RWPE2 (cell line): ENCODE results near the gene CXCR6.
A peak's percentile ranks its signal among the peaks of the same experiment; 100 is the strongest.

Experiments
- ATAC-seq: fragments of 200-7000 bp; cut with Tn5 transposase; 3 replicates; pipeline ENCODE4 v1.9.1; 2021; ENCODE audit warnings: low read depth
- DNase-seq: peaks from one replicate; pipeline ENCODE4 v3.0.0-alpha.2; 2020; ENCODE audit warnings: low spot score
- H3K27ac ChIP-seq: fragments of 450-650 bp; 2 replicates; pipeline ENCODE4 v1.5.1; 2017; ENCODE audit warnings: mild to moderate bottlenecking; ENCODE audit not compliant: poor library complexity, severe bottlenecking
- H3K27me3 ChIP-seq: fragments of 250-450 bp; sonication (Bioruptor Pico); 2 replicates; pipeline ENCODE4 v1.5.1; 2021; ENCODE audit warnings: mild to moderate bottlenecking, moderate library complexity; ENCODE audit not compliant: insufficient read depth, poor library complexity, severe bottlenecking
- H3K36me3 ChIP-seq: fragments of 250-450 bp; sonication (Bioruptor Pico); 2 replicates; pipeline ENCODE4 v1.5.1; 2020; ENCODE audit warnings: low read depth, mild to moderate bottlenecking, moderate library complexity
- H3K4me1 ChIP-seq: fragments of 250-450 bp; sonication (Bioruptor Pico); 2 replicates; pipeline ENCODE4 v1.5.1; 2021; ENCODE audit warnings: mild to moderate bottlenecking, moderate library complexity; ENCODE audit not compliant: insufficient read depth, poor library complexity, severe bottlenecking
- H3K4me3 ChIP-seq: fragments of 250-450 bp; sonication (Bioruptor Pico); 2 replicates; pipeline ENCODE4 v1.5.1; 2021; ENCODE audit warnings: mild to moderate bottlenecking, moderate library complexity; ENCODE audit not compliant: severe bottlenecking
- H3K9me3 ChIP-seq: fragments of 250-450 bp; sonication (Bioruptor Pico); 2 replicates; pipeline ENCODE4 v1.5.1; 2021; ENCODE audit warnings: mild to moderate bottlenecking, moderate library complexity; ENCODE audit not compliant: severe bottlenecking
- TF ChIP-seq, protein P1 (sequence below): fragments of 450-650 bp; IDR thresholded peaks from one replicate; pipeline ENCODE4 v1.5.1; 2017; ENCODE audit warnings: mild to moderate bottlenecking, moderate library complexity; ENCODE audit not compliant: poor library complexity, severe bottlenecking

Gene CXCR6

GRCh38 chr3:45975686-45976085 lies 32.4 kb downstream of the CXCR6 start:
- Histone ChIP-seq H3K36me3 (peaks cover 53% of the 10 kb centered on the region), H3K4me3 (no peak overlapping the region), H3K27ac (no peak overlapping the region), H3K27me3 (no peaks in the 10 kb centered on the region), H3K9me3 (no peaks in the 10 kb centered on the region), H3K4me1 (peaks cover 11% of the 10 kb centered on the region)
- TF ChIP-seq, protein P1, sequence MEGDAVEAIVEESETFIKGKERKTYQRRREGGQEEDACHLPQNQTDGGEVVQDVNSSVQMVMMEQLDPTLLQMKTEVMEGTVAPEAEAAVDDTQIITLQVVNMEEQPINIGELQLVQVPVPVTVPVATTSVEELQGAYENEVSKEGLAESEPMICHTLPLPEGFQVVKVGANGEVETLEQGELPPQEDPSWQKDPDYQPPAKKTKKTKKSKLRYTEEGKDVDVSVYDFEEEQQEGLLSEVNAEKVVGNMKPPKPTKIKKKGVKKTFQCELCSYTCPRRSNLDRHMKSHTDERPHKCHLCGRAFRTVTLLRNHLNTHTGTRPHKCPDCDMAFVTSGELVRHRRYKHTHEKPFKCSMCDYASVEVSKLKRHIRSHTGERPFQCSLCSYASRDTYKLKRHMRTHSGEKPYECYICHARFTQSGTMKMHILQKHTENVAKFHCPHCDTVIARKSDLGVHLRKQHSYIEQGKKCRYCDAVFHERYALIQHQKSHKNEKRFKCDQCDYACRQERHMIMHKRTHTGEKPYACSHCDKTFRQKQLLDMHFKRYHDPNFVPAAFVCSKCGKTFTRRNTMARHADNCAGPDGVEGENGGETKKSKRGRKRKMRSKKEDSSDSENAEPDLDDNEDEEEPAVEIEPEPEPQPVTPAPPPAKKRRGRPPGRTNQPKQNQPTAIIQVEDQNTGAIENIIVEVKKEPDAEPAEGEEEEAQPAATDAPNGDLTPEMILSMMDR: no peak
- DNase-seq (no peak), ATAC-seq (no peak)

DNA sequence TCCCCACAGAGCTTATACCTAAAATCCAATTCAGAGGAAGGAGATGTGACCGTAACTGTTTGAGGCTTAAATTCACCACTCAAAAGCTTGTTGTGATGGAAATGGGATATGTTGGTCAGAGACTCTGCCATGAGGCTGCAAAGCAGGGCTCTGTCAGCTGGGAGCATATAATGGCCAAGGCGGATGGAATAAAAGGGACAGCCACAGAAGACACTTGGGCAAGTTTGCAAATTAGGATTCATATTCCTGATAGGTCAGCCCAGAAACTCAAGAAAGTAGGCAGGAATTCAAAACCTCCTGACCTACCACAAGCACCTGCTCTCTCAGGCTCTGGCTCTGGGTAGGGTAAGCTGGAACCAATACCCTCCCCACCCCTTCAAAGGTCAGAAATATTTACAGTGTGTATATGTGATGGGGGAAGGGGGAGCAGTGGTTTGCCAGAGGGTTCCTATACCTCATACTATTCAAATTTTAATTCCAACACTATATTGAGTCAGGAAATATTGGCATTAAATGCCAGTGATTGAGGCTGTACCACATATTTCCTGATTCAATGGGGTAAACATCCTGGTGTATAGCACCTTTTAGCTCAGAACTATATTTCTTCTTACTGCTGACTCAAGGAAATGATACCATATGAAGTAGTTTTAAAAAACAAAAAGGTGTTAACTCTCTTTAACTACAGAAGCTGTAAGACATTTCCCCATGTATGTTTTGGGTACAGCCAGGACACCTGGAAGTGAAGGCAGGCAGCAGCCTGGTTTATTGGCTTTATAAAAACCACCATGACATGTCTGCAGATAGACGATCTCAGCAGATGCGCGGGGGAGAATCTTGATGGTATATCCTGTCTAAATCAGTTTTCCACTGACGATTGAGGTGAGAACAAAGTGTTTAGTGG lies 33.2 kb downstream of the CXCR6 start:
- TF ChIP-seq, protein P1: no peak
- Histone ChIP-seq H3K36me3 (peaks cover 53% of the 10 kb centered on the region), H3K27ac (no peak overlapping the region), H3K9me3 (no peaks in the 10 kb centered on the region), H3K4me1 (peaks cover 11% of the 10 kb centered on the region), H3K4me3 (no peak overlapping the region), H3K27me3 (no peaks in the 10 kb centered on the region)
- DNase-seq (no peak), ATAC-seq (no peak)

- Histone ChIP-seq H3K4me1 (peaks cover 3% of the 10 kb centered on the region), H3K27ac (no peak overlapping the region), H3K36me3 (peaks cover 57% of the 10 kb centered on the region), H3K4me3 (no peak overlapping the region), H3K27me3 (no peaks in the 10 kb centered on the region), H3K9me3 (no peaks in the 10 kb centered on the region)
- DNase-seq (no peak), ATAC-seq (peak; percentile 67)
- TF ChIP-seq, protein P1: no peak
Measured at GRCh38 chr3:45978006-45978761, 34.9 kb downstream of the CXCR6 start.

DNA sequence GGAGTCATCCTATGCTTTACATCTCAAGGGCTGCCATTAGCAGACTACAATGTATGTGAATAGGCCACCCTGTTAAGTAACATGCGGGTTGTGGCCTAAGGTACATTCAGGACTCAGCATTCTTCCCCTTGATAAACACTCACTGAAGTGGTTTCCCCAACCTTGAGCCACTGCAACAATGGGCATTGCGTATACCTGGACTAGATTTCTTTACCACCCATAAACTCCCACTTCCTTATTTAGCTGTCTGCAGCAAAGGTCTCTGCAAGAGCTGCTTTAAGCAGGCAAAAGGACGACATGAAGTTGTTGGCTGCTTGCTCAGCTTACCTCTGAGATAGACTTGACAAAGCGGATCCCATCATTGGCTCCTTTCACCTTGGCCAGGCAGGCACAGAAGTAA lies 36.1 kb downstream of the CXCR6 start:
- Histone ChIP-seq H3K27ac (no peak overlapping the region), H3K4me1 (no peaks in the 10 kb centered on the region), H3K36me3 (peaks cover 64% of the 10 kb centered on the region), H3K27me3 (no peaks in the 10 kb centered on the region), H3K9me3 (no peaks in the 10 kb centered on the region), H3K4me3 (no peak overlapping the region)
- no peak for DNase-seq
- TF ChIP-seq, protein P1: no peak
- ATAC-seq: no peak
